ENCODE data around the gene SMIM15. TPM values are rescaled to one million over a fixed set of nuclear protein-coding genes. Genes with fewer than 3 reads are reported as not detected.
A peak's percentile ranks its signal among the peaks of the same experiment; 100 is the strongest.

The SMIM15 gene
- total RNA-seq, 1 experiment from 2014 or later, result 39.6 TPM

- Histone ChIP-seq H3K4me1 (ENCODE audit: low read length) (no peaks in the 10 kb centered on the region), H3K36me3 (ENCODE audit: insufficient read depth, low read length) (peaks cover 11% of the 10 kb centered on the region), H2AFZ (ENCODE audit: low read length) (no peak overlapping the region), H3K9ac (ENCODE audit: low read length) (no peak overlapping the region), H3K79me2 (ENCODE audit: low read length) (peaks cover 14% of the 10 kb centered on the region), H3K27me3 (ENCODE audit: low read length) (no peaks in the 10 kb centered on the region), H3K9me3 (ENCODE audit: low read length) (no peaks in the 10 kb centered on the region), H3K4me3 (ENCODE audit: low read length) (no peak overlapping the region), H3K27ac (ENCODE audit: low read length) (no peak overlapping the region), H3K4me2 (ENCODE audit: low read depth, low read length, poor library complexity, severe bottlenecking) (no peak overlapping the region), H3K9me2 (replicated peaks; ENCODE audit: insufficient read depth, low read length) (no peaks in the 10 kb centered on the region), H4K20me1 (ENCODE audit: insufficient read depth, low read depth, low read length) (no peaks in the 10 kb centered on the region)
- DNase-seq, result no peak
Measured at GRCh38 chr5:61151893-61152292, 10.4 kb downstream of the SMIM15 start.

DNA sequence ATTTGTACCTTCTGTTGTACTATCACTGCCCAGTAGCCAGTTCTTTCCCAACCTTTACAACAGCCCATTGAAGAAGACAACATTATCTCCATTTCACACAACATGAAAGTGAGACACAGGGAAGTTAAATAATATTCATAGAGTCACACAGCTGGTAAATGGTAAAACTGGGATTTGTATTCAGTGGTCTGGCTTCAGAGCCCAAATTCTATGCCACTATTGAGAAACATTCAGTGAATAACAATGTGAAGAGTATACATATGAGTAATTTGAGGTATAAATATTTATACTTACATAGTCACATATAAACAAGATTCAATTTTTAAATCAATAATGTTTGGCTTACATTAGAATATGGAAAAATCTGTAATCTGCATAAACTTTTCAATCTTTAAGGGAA is 13.8 kb downstream of the SMIM15 start:
- no peak overlapping the region for H3K4me2 ChIP-seq (ENCODE audit: low read depth, low read length, poor library complexity, severe bottlenecking)
- H4K20me1 ChIP-seq (ENCODE audit: insufficient read depth, low read depth, low read length), result no peaks in the 10 kb centered on the region
- no peaks in the 10 kb centered on the region for H3K9me3 ChIP-seq (ENCODE audit: low read length)
- DNase-seq, result no peak
- H3K79me2 ChIP-seq (ENCODE audit: low read length), result peaks cover 12% of the 10 kb centered on the region
- H3K27me3 ChIP-seq (ENCODE audit: low read length), result no peaks in the 10 kb centered on the region
- no peak overlapping the region for H3K27ac ChIP-seq (ENCODE audit: low read length)
- H3K9me2 ChIP-seq (replicated peaks; ENCODE audit: insufficient read depth, low read length), result no peaks in the 10 kb centered on the region
- H3K4me1 ChIP-seq (ENCODE audit: low read length), result no peaks in the 10 kb centered on the region
- H2AFZ ChIP-seq (ENCODE audit: low read length), result no peak overlapping the region
- H3K9ac ChIP-seq (ENCODE audit: low read length), result no peak overlapping the region
- H3K36me3 ChIP-seq (ENCODE audit: insufficient read depth, low read length), result no peaks in the 10 kb centered on the region
- no peak overlapping the region for H3K4me3 ChIP-seq (ENCODE audit: low read length)

DNA sequence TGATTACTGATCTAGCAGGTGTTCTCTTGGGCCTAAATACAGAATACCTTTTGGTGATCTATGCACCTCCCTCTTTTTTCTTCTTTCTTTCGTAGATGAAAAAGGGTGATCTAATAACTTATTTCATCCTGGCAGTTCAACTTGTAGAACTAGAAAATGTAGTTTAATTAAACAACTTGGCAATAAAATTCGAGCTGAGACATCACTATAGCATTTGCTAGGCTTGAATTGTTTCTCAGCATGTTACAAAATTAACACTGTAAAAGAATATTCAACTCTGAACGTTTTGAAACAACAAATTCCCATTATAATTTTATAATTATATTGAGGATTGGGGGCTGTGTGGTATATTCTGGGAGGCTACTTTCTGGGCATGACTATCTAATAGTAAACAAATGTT is 19.5 kb downstream of the SMIM15 start:
- DNase-seq, result no peak
- Histone ChIP-seq H3K4me2 (ENCODE audit: low read depth, low read length, poor library complexity, severe bottlenecking) (no peak overlapping the region), H2AFZ (ENCODE audit: low read length) (no peak overlapping the region), H3K36me3 (ENCODE audit: insufficient read depth, low read length) (no peaks in the 10 kb centered on the region), H3K27me3 (ENCODE audit: low read length) (no peaks in the 10 kb centered on the region), H3K27ac (ENCODE audit: low read length) (no peak overlapping the region), H3K9me3 (ENCODE audit: low read length) (no peaks in the 10 kb centered on the region), H3K9ac (ENCODE audit: low read length) (no peak overlapping the region), H3K9me2 (replicated peaks; ENCODE audit: insufficient read depth, low read length) (no peaks in the 10 kb centered on the region), H4K20me1 (ENCODE audit: insufficient read depth, low read depth, low read length) (no peaks in the 10 kb centered on the region), H3K4me1 (ENCODE audit: low read length) (no peaks in the 10 kb centered on the region), H3K4me3 (ENCODE audit: low read length) (no peak overlapping the region), H3K79me2 (ENCODE audit: low read length) (peaks cover 13% of the 10 kb centered on the region)

- H3K79me2 ChIP-seq (ENCODE audit: low read length), result peaks cover 13% of the 10 kb centered on the region
- H3K27me3 ChIP-seq (ENCODE audit: low read length), result no peaks in the 10 kb centered on the region
- H4K20me1 ChIP-seq (ENCODE audit: insufficient read depth, low read depth, low read length), result no peaks in the 10 kb centered on the region
- H2AFZ ChIP-seq (ENCODE audit: low read length), result no peak overlapping the region
- H3K4me3 ChIP-seq (ENCODE audit: low read length), result no peak overlapping the region
- H3K27ac ChIP-seq (ENCODE audit: low read length), result no peak overlapping the region
- no peaks in the 10 kb centered on the region for H3K9me2 ChIP-seq (replicated peaks; ENCODE audit: insufficient read depth, low read length)
- no peaks in the 10 kb centered on the region for H3K4me1 ChIP-seq (ENCODE audit: low read length)
- no peak overlapping the region for H3K9ac ChIP-seq (ENCODE audit: low read length)
- H3K4me2 ChIP-seq (ENCODE audit: low read depth, low read length, poor library complexity, severe bottlenecking), result no peak overlapping the region
- DNase-seq, result no peak
- H3K9me3 ChIP-seq (ENCODE audit: low read length), result no peaks in the 10 kb centered on the region
- H3K36me3 ChIP-seq (ENCODE audit: insufficient read depth, low read length), result no peaks in the 10 kb centered on the region
Measured at GRCh38 chr5:61142391-61142790, 19.9 kb downstream of the SMIM15 start.

DNA sequence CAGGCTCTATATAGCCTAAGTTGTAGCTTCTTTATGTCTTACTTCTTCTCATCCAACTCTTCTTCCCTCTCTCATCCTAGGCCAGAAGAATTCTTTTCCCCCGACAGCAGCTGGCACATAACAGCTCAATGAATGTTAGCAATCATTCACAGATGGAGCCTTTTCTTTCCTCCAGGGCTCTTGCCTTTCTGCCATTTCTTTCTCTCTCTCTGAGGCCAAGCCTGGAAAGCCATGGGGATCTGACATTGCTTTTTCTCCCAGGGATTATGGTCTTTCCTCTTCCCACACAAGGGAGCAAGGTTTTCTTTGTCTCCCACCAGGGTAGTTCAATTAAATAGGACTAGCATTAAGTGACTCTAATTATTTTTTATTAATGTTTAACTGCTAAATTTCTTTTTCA is 20.5 kb downstream of the SMIM15 start:
- Histone ChIP-seq H3K27me3 (ENCODE audit: low read length) (no peaks in the 10 kb centered on the region), H3K27ac (ENCODE audit: low read length) (no peak overlapping the region), H3K9ac (ENCODE audit: low read length) (no peak overlapping the region), H4K20me1 (ENCODE audit: insufficient read depth, low read depth, low read length) (no peaks in the 10 kb centered on the region), H3K36me3 (ENCODE audit: insufficient read depth, low read length) (no peaks in the 10 kb centered on the region), H3K4me1 (ENCODE audit: low read length) (no peaks in the 10 kb centered on the region), H2AFZ (ENCODE audit: low read length) (no peak overlapping the region), H3K4me2 (ENCODE audit: low read depth, low read length, poor library complexity, severe bottlenecking) (no peak overlapping the region), H3K9me3 (ENCODE audit: low read length) (no peaks in the 10 kb centered on the region), H3K4me3 (ENCODE audit: low read length) (no peak overlapping the region), H3K9me2 (replicated peaks; ENCODE audit: insufficient read depth, low read length) (no peaks in the 10 kb centered on the region), H3K79me2 (ENCODE audit: low read length) (peaks cover 10% of the 10 kb centered on the region)
- DNase-seq, result no peak

DNA sequence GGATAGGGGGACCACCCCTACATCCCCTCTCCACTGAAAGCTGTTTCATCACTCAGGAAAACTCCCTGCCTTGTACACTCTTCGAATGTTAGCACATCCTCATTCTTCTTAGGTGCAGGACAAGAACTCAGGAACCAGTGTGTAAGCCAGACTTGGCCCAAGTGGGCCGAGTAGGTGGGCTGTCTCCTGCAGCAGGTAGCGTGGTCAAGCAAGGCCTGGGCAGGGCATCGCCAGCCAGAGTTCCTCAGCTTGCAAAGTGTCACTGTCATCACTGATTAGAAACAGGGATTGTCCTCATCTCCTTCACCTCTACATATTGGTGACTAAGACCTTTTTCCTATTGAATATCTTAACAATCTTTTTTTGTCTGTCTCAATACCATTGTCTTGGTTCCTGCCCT is 22.3 kb downstream of the SMIM15 start:
- H3K79me2 ChIP-seq (ENCODE audit: low read length), result peaks cover 14% of the 10 kb centered on the region; the same call in 1 of the 2 replicates
- no peaks in the 10 kb centered on the region for H3K27me3 ChIP-seq (ENCODE audit: low read length)
- H3K36me3 ChIP-seq (ENCODE audit: insufficient read depth, low read length), result no peaks in the 10 kb centered on the region

DNA sequence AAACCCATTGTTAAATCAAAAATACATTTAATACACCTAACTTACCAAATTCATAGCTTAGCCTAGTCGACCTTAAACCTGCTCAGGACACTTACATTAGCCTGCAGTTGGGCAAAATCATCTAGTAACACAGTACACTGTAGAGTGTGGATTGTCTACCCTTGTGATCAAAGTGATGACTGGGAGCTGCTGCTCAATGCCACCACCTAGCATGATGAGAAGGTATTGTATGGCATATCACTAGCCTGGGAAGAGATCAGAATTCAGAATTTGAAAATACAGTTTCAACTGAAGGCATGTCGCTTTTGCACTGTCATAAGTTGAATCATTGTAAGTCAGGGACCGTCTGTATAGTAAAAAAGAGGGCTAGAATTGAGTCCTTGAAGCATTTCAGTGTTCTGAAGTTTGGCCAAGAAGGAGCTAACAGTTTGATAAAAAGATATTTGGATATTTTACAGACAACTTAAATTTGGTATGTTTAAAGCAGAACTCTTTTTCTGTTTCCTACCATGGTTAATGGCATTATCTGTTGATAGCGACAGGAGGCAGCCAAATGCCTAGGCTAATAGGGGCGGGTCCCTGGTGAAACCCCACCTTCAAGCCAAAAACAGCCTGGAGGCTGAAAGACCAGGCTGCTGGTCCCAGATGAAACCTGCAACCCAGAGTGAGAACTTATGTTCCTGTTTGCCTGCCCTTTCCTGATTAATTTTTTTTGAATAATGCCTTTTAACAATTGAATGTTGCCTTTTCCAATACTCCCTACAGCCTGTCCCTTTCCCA is 23.0 kb downstream of the SMIM15 start:
- Histone ChIP-seq H2AFZ (ENCODE audit: low read length) (no peak overlapping the region), H3K9me2 (replicated peaks; ENCODE audit: insufficient read depth, low read length) (no peaks in the 10 kb centered on the region), H4K20me1 (ENCODE audit: insufficient read depth, low read depth, low read length) (no peaks in the 10 kb centered on the region), H3K36me3 (ENCODE audit: insufficient read depth, low read length) (no peaks in the 10 kb centered on the region), H3K27me3 (ENCODE audit: low read length) (no peaks in the 10 kb centered on the region), H3K27ac (ENCODE audit: low read length) (no peak overlapping the region), H3K4me1 (ENCODE audit: low read length) (no peaks in the 10 kb centered on the region), H3K9me3 (ENCODE audit: low read length) (no peaks in the 10 kb centered on the region), H3K4me2 (ENCODE audit: low read depth, low read length, poor library complexity, severe bottlenecking) (no peak overlapping the region), H3K9ac (ENCODE audit: low read length) (no peak overlapping the region), H3K4me3 (ENCODE audit: low read length) (no peak overlapping the region), H3K79me2 (ENCODE audit: low read length) (peaks cover 14% of the 10 kb centered on the region; the same call in 1 of the 2 replicates)
- DNase-seq, result peak; percentile 67

More for the DNA sequence above, 22.3 kb downstream of the SMIM15 start:
- Histone ChIP-seq H3K9ac (ENCODE audit: low read length) (no peak overlapping the region), H3K9me2 (replicated peaks; ENCODE audit: insufficient read depth, low read length) (no peaks in the 10 kb centered on the region), H2AFZ (ENCODE audit: low read length) (no peak overlapping the region), H3K4me2 (ENCODE audit: low read depth, low read length, poor library complexity, severe bottlenecking) (no peak overlapping the region), H3K4me1 (ENCODE audit: low read length) (no peaks in the 10 kb centered on the region), H3K27ac (ENCODE audit: low read length) (no peak overlapping the region), H3K4me3 (ENCODE audit: low read length) (no peak overlapping the region), H3K9me3 (ENCODE audit: low read length) (no peaks in the 10 kb centered on the region), H4K20me1 (ENCODE audit: insufficient read depth, low read depth, low read length) (no peaks in the 10 kb centered on the region)
- no peak for DNase-seq

GRCh38 chr5:61137835-61138234 is 24.4 kb downstream of the SMIM15 start:
- H3K9me3 ChIP-seq (ENCODE audit: low read length), result no peaks in the 10 kb centered on the region

More at GRCh38 chr5:61137835-61138234, 24.4 kb downstream of the SMIM15 start:
- no peak for DNase-seq
- H3K36me3 ChIP-seq (ENCODE audit: insufficient read depth, low read length), result no peaks in the 10 kb centered on the region
- no peaks in the 10 kb centered on the region for H4K20me1 ChIP-seq (ENCODE audit: insufficient read depth, low read depth, low read length)
- peaks cover 14% of the 10 kb centered on the region; the same call in 1 of the 2 replicates for H3K79me2 ChIP-seq (ENCODE audit: low read length)
- no peak overlapping the region for H3K4me2 ChIP-seq (ENCODE audit: low read depth, low read length, poor library complexity, severe bottlenecking)
- H3K27me3 ChIP-seq (ENCODE audit: low read length), result no peaks in the 10 kb centered on the region
- no peak overlapping the region for H2AFZ ChIP-seq (ENCODE audit: low read length)
- H3K4me1 ChIP-seq (ENCODE audit: low read length), result no peaks in the 10 kb centered on the region
- H3K9me2 ChIP-seq (replicated peaks; ENCODE audit: insufficient read depth, low read length), result no peaks in the 10 kb centered on the region
- H3K9ac ChIP-seq (ENCODE audit: low read length), result no peak overlapping the region
- no peak overlapping the region for H3K4me3 ChIP-seq (ENCODE audit: low read length)
- no peak overlapping the region for H3K27ac ChIP-seq (ENCODE audit: low read length)

Data from Karpas-422 (cell line).